NT2/D1 (cell line): ENCODE measurements around the gene MAPK6.

Experiments
- YY1 ChIP-seq: IDR thresholded peaks from 2 replicates; pipeline ENCODE4 v1.6.1; 2011; ENCODE audit not compliant: insufficient read length, insufficient read depth
- ZNF274 ChIP-seq: IDR thresholded peaks from 2 replicates; pipeline ENCODE4 v1.6.1; 2011; ENCODE audit warnings: mild to moderate bottlenecking, low read depth, low read length

- TF ChIP-seq YY1 (no peak), ZNF274 (no peak)
These were observed 2.7 kb upstream of the MAPK6 start for GRCh38 chr15:52016316-52016715.
